HCT116 (cell line): ENCODE measurements around the gene DNMT3B. TPM values are rescaled to one million over a fixed set of nuclear protein-coding genes. Genes with fewer than 3 reads are reported as not detected.

Experiments used
- ATAC-seq: fragments of 200-7000 bp; cut with Tn5 transposase; 2 replicates; pipeline ENCODE4 v1.9.1; 2020; ENCODE audit warnings: mild to moderate bottlenecking, moderate library complexity
- BruUV-seq: library from RNA; stranded (reverse); fragments of 400-500 nt; replicated peaks from 2 replicates; lab custom pipeline; 2021; lab: Mats Ljungman, UMichigan
- CTCF ChIA-PET: fragments of 300-600 bp; sonication (Branson Sonifier 250); formaldehyde crosslinking; loops from one replicate; lab custom pipeline; 2021; ENCODE audit warnings: antibody characterized with exemption; lab: Charles Lee
- POLR2A ChIA-PET: fragments of 300-600, 350-600 bp; sonication (Branson Sonifier 250); formaldehyde crosslinking; loops from one replicate; lab custom pipeline; 2021; ENCODE audit warnings: antibody characterized with exemption; lab: Charles Lee
- RAD21 ChIA-PET, 2 experiments: fragments of 300-600 bp; sonication (Branson Sonifier 250); formaldehyde crosslinking; loops; one replicate each; lab custom pipeline; 2023; ENCODE audit warnings: low total read pairs in 2 of 2; ENCODE audit not compliant: uncharacterized antibody in 2 of 2, unreplicated experiment in 2 of 2, low non-redundant PET in 1 of 2; lab: Charles Lee
- DNase-seq: peaks from one replicate; pipeline ENCODE4 v3.0.0-alpha.2; 2010; ENCODE audit warnings: low read depth, low spot score
- H2AFZ ChIP-seq: fragments of 200-600 bp; shearing (Covaris generic), sonication (generic); 2 replicates; pipeline ENCODE4 v1.6.1; 2017; ENCODE audit warnings: low read depth, mixed run types, mixed read lengths, antibody characterized with exemption, low read length; ENCODE audit not compliant: poor library complexity, severe bottlenecking
- H3K27ac ChIP-seq: 2 replicates; pipeline ENCODE4 v1.5.1; 2012; ENCODE audit warnings: low read depth, low read length
- H3K27me3 ChIP-seq: fragments of 200-600 bp; sonication (generic); 2 replicates; pipeline ENCODE4 v1.6.1; 2016; ENCODE audit warnings: mixed run types, low read length, mixed read lengths; ENCODE audit not compliant: insufficient read depth
- H3K36me3 ChIP-seq, 2 experiments: fragments of 200-500 bp in 1 of 2; fragments of 200-600 bp in 1 of 2; sonication (Bioruptor generic) in 1 of 2; sonication (generic) in 1 of 2; 2 replicates each; pipeline versions ENCODE4 v1.5.1 to v1.6.1; 2014 to 2016; ENCODE audit warnings: low read length in 2 of 2, inconsistent platforms in 1 of 2, mixed read lengths in 1 of 2, mixed run types in 1 of 2; ENCODE audit not compliant: insufficient read depth in 2 of 2, control insufficient read depth in 1 of 2
- H3K4me1 ChIP-seq, 2 experiments: fragments of 200-600 bp in 1 of 2; sonication (generic) in 1 of 2; 2 replicates each; pipeline versions ENCODE4 v1.5.1 to v1.6.1; 2012 to 2017; ENCODE audit warnings: low read length in 2 of 2, inconsistent platforms in 1 of 2, mild to moderate bottlenecking in 1 of 2, mixed read lengths in 1 of 2, mixed run types in 1 of 2, moderate library complexity in 1 of 2; ENCODE audit not compliant: insufficient read depth in 2 of 2, control insufficient read depth in 1 of 2
- H3K4me2 ChIP-seq: fragments of 200-600 bp; sonication (generic); 2 replicates; pipeline ENCODE4 v1.6.1; 2017; ENCODE audit warnings: mixed run types, low read length, mixed read lengths
- H3K4me3 ChIP-seq, 2 experiments: fragments of 200-600 bp in 1 of 2; sonication (generic) in 1 of 2; replicated peaks in 1 of 2; 2 replicates each; pipeline ENCODE4 v1.5.1; 2011 to 2016; ENCODE audit warnings: low read length in 2 of 2, control low read depth in 1 of 2, low read depth in 1 of 2, mild to moderate bottlenecking in 1 of 2, mixed read lengths in 1 of 2, mixed run types in 1 of 2
- H3K79me2 ChIP-seq: fragments of 200-600 bp; sonication (generic); 2 replicates; pipeline ENCODE4 v1.6.1; 2017; ENCODE audit warnings: mild to moderate bottlenecking, mixed run types, low read length, moderate library complexity, mixed read lengths; ENCODE audit not compliant: insufficient read depth
- H3K9ac ChIP-seq: fragments of 200-600 bp; sonication (generic); 2 replicates; pipeline ENCODE4 v1.6.1; 2016; ENCODE audit warnings: low read length, mixed read lengths
- H3K9me2 ChIP-seq: fragments of 200-600 bp; sonication (generic), shearing (Covaris generic); 2 replicates; pipeline ENCODE4 v1.6.1; 2017; ENCODE audit warnings: mixed run types, mild to moderate bottlenecking, moderate library complexity; ENCODE audit not compliant: insufficient read depth
- H3K9me3 ChIP-seq, 2 experiments: fragments of 200-500 bp in 1 of 2; fragments of 200-600 bp in 1 of 2; sonication (Bioruptor generic) in 1 of 2; sonication (generic) in 1 of 2; 2 replicates each; pipeline ENCODE4 v1.6.1; 2014 to 2017; ENCODE audit warnings: low read length in 2 of 2, mixed read lengths in 2 of 2, inconsistent platforms in 1 of 2, low read depth in 1 of 2, mild to moderate bottlenecking in 1 of 2, mixed run types in 1 of 2, moderate library complexity in 1 of 2; ENCODE audit not compliant: control insufficient read depth in 1 of 2, insufficient read depth in 1 of 2
- H4K20me1 ChIP-seq: fragments of 200-600 bp; sonication (generic), shearing (Covaris generic); 2 replicates; pipeline ENCODE4 v1.6.1; 2017; ENCODE audit warnings: mixed run types, mild to moderate bottlenecking, moderate library complexity; ENCODE audit not compliant: insufficient read depth
- ATF3 ChIP-seq: IDR thresholded peaks from 2 replicates; pipeline ENCODE4 v1.6.1; 2012
- CEBPB ChIP-seq: IDR thresholded peaks from 2 replicates; pipeline ENCODE4 v1.6.1; 2012; ENCODE audit warnings: low read depth
- ELF1 ChIP-seq: IDR thresholded peaks from 2 replicates; pipeline ENCODE4 v1.6.1; 2012; ENCODE audit warnings: low read depth, borderline replicate concordance
- FOSL1 ChIP-seq: IDR thresholded peaks from 2 replicates; pipeline ENCODE4 v1.6.1; 2012; ENCODE audit warnings: low read depth
- JUND ChIP-seq: IDR thresholded peaks from 2 replicates; pipeline ENCODE4 v1.6.1; 2012
- POLR2AphosphoS5 ChIP-seq: IDR thresholded peaks from 2 replicates; pipeline ENCODE4 v1.6.1; 2011; ENCODE audit warnings: mild to moderate bottlenecking, low read depth, low read length, moderate library complexity
- SP1 ChIP-seq: IDR thresholded peaks from 2 replicates; pipeline ENCODE4 v1.6.1; 2012; ENCODE audit warnings: low read depth
- TCF7L2 ChIP-seq: IDR thresholded peaks from 2 replicates; pipeline ENCODE4 v1.7.0; 2011; ENCODE audit warnings: borderline replicate concordance, inconsistent platforms; ENCODE audit not compliant: insufficient read depth, insufficient read length; ENCODE audit errors: extremely low read depth
- intact Hi-C: fragments of 100-400 bp; cut with micrococcal nuclease; formaldehyde crosslinking; loops from 2 replicates; pipeline ENCODE4 v1.10.0; 2022
- total RNA-seq: library from RNA; stranded (reverse); gene quantifications from one replicate; pipeline ENCODE4 v1.2.1, GENCODE V29; 2021; ENCODE audit not compliant: unreplicated experiment
- TF ChIP-seq, protein P1 (sequence below): IDR thresholded peaks from 2 replicates; pipeline ENCODE4 v1.6.1; 2012
- TF ChIP-seq, protein P2 (sequence below): IDR thresholded peaks from 2 replicates; pipeline ENCODE4 v1.6.1; 2011; ENCODE audit warnings: mild to moderate bottlenecking, low read length, moderate library complexity; ENCODE audit not compliant: insufficient replicate concordance; ENCODE audit errors: extremely low read depth

The DNMT3B gene
- total RNA-seq, 1 experiment from 2014 or later, result 22.2 TPM

GRCh38 chr20:32751702-32752457 lies 10.3 kb upstream of the DNMT3B start:
- Histone ChIP-seq H3K4me3 (no peak overlapping the region), H4K20me1 (no peaks in the 10 kb centered on the region), H3K4me2 (no peak overlapping the region), H3K9me3 (no peaks in the 10 kb centered on the region), H3K4me1 (peaks cover 0 to 22% of the 10 kb centered on the region in 2 experiments; a peak in 2 of 4 replicates), H3K27me3 (no peaks in the 10 kb centered on the region), H3K36me3 (no peaks in the 10 kb centered on the region), H3K9me2 (no peaks in the 10 kb centered on the region), H3K79me2 (no peaks in the 10 kb centered on the region), H3K9ac (no peak overlapping the region)
- POLR2A ChIA-PET, result no interaction called here
- RAD21 ChIA-PET, result no interaction called here
- DNase-seq, result no peak
- no peak for ATAC-seq
- no TSS peak for BruUV-seq
- TF ChIP-seq CEBPB, result no peak
- TF ChIP-seq JUND, result no peak
- TF ChIP-seq, protein P1, sequence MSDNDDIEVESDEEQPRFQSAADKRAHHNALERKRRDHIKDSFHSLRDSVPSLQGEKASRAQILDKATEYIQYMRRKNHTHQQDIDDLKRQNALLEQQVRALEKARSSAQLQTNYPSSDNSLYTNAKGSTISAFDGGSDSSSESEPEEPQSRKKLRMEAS, result no peak
- no peak for TF ChIP-seq TCF7L2
- TF ChIP-seq POLR2AphosphoS5, result no peak
- TF ChIP-seq ATF3, result no peak
- no peak for TF ChIP-seq FOSL1
- no peak for TF ChIP-seq SP1
- TF ChIP-seq, protein P2, sequence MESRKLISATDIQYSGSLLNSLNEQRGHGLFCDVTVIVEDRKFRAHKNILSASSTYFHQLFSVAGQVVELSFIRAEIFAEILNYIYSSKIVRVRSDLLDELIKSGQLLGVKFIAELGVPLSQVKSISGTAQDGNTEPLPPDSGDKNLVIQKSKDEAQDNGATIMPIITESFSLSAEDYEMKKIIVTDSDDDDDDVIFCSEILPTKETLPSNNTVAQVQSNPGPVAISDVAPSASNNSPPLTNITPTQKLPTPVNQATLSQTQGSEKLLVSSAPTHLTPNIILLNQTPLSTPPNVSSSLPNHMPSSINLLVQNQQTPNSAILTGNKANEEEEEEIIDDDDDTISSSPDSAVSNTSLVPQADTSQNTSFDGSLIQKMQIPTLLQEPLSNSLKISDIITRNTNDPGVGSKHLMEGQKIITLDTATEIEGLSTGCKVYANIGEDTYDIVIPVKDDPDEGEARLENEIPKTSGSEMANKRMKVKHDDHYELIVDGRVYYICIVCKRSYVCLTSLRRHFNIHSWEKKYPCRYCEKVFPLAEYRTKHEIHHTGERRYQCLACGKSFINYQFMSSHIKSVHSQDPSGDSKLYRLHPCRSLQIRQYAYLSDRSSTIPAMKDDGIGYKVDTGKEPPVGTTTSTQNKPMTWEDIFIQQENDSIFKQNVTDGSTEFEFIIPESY, result no peak
- no peak for TF ChIP-seq ELF1
- TF ChIP-seq, all 23 proteins: peak for 0
- CTCF ChIA-PET, result interaction anchor here (1.6 kb wide), 1 partner anchor 38 kb away, joined by 3 read pairs; no protein-coding TSS in a partner anchor
- intact Hi-C loops, result no loop called here
- Histone ChIP-seq H2AFZ (no peak overlapping the region), H3K27ac (no peak overlapping the region)
